Measurements from ENCODE around the gene ITGA4. TPM values are rescaled to one million over a fixed set of nuclear protein-coding genes. Genes with fewer than 3 reads are reported as not detected.

The ITGA4 gene
- total RNA-seq, 1 experiment from 2014 or later = 1.6 TPM

- DNase-seq = no peak
- H3K27me3 ChIP-seq (ENCODE audit: control insufficient read depth, insufficient read depth, low read length) = no peaks in the 10 kb centered on the region
- no peak overlapping the region for H3K4me3 ChIP-seq (ENCODE audit: insufficient read depth, low read depth, low read length)
- no peaks in the 10 kb centered on the region for H3K36me3 ChIP-seq (replicated peaks; ENCODE audit: control insufficient read depth, insufficient read depth, low read length)
These were observed 106.0 kb downstream of the ITGA4 start for GRCh38 chr2:181563101-181563692.

GRCh38 chr2:181566334-181567032, 109.3 kb downstream of the ITGA4 start:
- Histone ChIP-seq H3K36me3 (replicated peaks; ENCODE audit: control insufficient read depth, insufficient read depth, low read length) (no peaks in the 10 kb centered on the region), H3K27me3 (ENCODE audit: control insufficient read depth, insufficient read depth, low read length) (no peaks in the 10 kb centered on the region), H3K4me3 (ENCODE audit: insufficient read depth, low read depth, low read length) (no peak overlapping the region)
- no peak for DNase-seq

GRCh38 chr2:181570059-181570458, 112.9 kb downstream of the ITGA4 start:
- Histone ChIP-seq H3K27me3 (ENCODE audit: control insufficient read depth, insufficient read depth, low read length) (no peaks in the 10 kb centered on the region), H3K4me3 (ENCODE audit: insufficient read depth, low read depth, low read length) (no peak overlapping the region), H3K36me3 (replicated peaks; ENCODE audit: control insufficient read depth, insufficient read depth, low read length) (no peaks in the 10 kb centered on the region)
- no peak for DNase-seq

- H3K27me3 ChIP-seq (ENCODE audit: control insufficient read depth, insufficient read depth, low read length) = no peaks in the 10 kb centered on the region
- DNase-seq = no peak
These were observed 113.9 kb downstream of the ITGA4 start for GRCh38 chr2:181570833-181571661.

GRCh38 chr2:181573140-181573736, 116.1 kb downstream of the ITGA4 start:
- no peaks in the 10 kb centered on the region for H3K36me3 ChIP-seq (replicated peaks; ENCODE audit: control insufficient read depth, insufficient read depth, low read length)
- DNase-seq = no peak
- H3K27me3 ChIP-seq (ENCODE audit: control insufficient read depth, insufficient read depth, low read length) = no peaks in the 10 kb centered on the region
- H3K4me3 ChIP-seq (ENCODE audit: insufficient read depth, low read depth, low read length) = no peak overlapping the region

More at GRCh38 chr2:181570833-181571661, 113.9 kb downstream of the ITGA4 start:
- Histone ChIP-seq H3K36me3 (replicated peaks; ENCODE audit: control insufficient read depth, insufficient read depth, low read length) (no peaks in the 10 kb centered on the region), H3K4me3 (ENCODE audit: insufficient read depth, low read depth, low read length) (no peak overlapping the region)

- DNase-seq = no peak
- Histone ChIP-seq H3K36me3 (replicated peaks; ENCODE audit: control insufficient read depth, insufficient read depth, low read length) (no peaks in the 10 kb centered on the region), H3K4me3 (ENCODE audit: insufficient read depth, low read depth, low read length) (no peak overlapping the region), H3K27me3 (ENCODE audit: control insufficient read depth, insufficient read depth, low read length) (no peaks in the 10 kb centered on the region)
These were observed 117.1 kb downstream of the ITGA4 start for GRCh38 chr2:181574321-181574720.

- H3K4me3 ChIP-seq (ENCODE audit: insufficient read depth, low read depth, low read length) = no peak overlapping the region
- no peaks in the 10 kb centered on the region for H3K27me3 ChIP-seq (ENCODE audit: control insufficient read depth, insufficient read depth, low read length)
- no peak for DNase-seq
- no peaks in the 10 kb centered on the region for H3K36me3 ChIP-seq (replicated peaks; ENCODE audit: control insufficient read depth, insufficient read depth, low read length)
These were observed 118.0 kb downstream of the ITGA4 start for GRCh38 chr2:181575024-181575649.

- no peak for DNase-seq
- no peak overlapping the region for H3K4me3 ChIP-seq (ENCODE audit: insufficient read depth, low read depth, low read length)
- no peaks in the 10 kb centered on the region for H3K36me3 ChIP-seq (replicated peaks; ENCODE audit: control insufficient read depth, insufficient read depth, low read length)
- no peaks in the 10 kb centered on the region for H3K27me3 ChIP-seq (ENCODE audit: control insufficient read depth, insufficient read depth, low read length)
These were observed 118.5 kb downstream of the ITGA4 start for GRCh38 chr2:181575650-181576025.

GRCh38 chr2:181576431-181576830, 119.2 kb downstream of the ITGA4 start:
- no peaks in the 10 kb centered on the region for H3K27me3 ChIP-seq (ENCODE audit: control insufficient read depth, insufficient read depth, low read length)

GRCh38 chr2:181578829-181579228, 121.6 kb downstream of the ITGA4 start:
- Histone ChIP-seq H3K36me3 (replicated peaks; ENCODE audit: control insufficient read depth, insufficient read depth, low read length) (no peaks in the 10 kb centered on the region), H3K4me3 (ENCODE audit: insufficient read depth, low read depth, low read length) (no peak overlapping the region), H3K27me3 (ENCODE audit: control insufficient read depth, insufficient read depth, low read length) (no peaks in the 10 kb centered on the region)
- no peak for DNase-seq

More at GRCh38 chr2:181576431-181576830, 119.2 kb downstream of the ITGA4 start:
- Histone ChIP-seq H3K4me3 (ENCODE audit: insufficient read depth, low read depth, low read length) (no peak overlapping the region), H3K36me3 (replicated peaks; ENCODE audit: control insufficient read depth, insufficient read depth, low read length) (no peaks in the 10 kb centered on the region)
- DNase-seq = no peak

GRCh38 chr2:181581534-181581933, 124.3 kb downstream of the ITGA4 start:
- Histone ChIP-seq H3K27me3 (ENCODE audit: control insufficient read depth, insufficient read depth, low read length) (no peaks in the 10 kb centered on the region), H3K36me3 (replicated peaks; ENCODE audit: control insufficient read depth, insufficient read depth, low read length) (no peaks in the 10 kb centered on the region), H3K4me3 (ENCODE audit: insufficient read depth, low read depth, low read length) (no peak overlapping the region)
- DNase-seq = no peak

GRCh38 chr2:181585732-181586131, 128.5 kb downstream of the ITGA4 start:
- no peaks in the 10 kb centered on the region for H3K36me3 ChIP-seq (replicated peaks; ENCODE audit: control insufficient read depth, insufficient read depth, low read length)
- H3K27me3 ChIP-seq (ENCODE audit: control insufficient read depth, insufficient read depth, low read length) = no peaks in the 10 kb centered on the region
- no peak overlapping the region for H3K4me3 ChIP-seq (ENCODE audit: insufficient read depth, low read depth, low read length)
- no peak for DNase-seq
